GM10847 (cell line): Measurements from ENCODE around the gene NUP85.
A peak's percentile ranks its signal among the peaks of the same experiment; 100 is the strongest.

Experiments used
- POLR2A ChIP-seq: IDR thresholded peaks from 2 replicates; pipeline ENCODE4 v1.6.1; 2011; ENCODE audit not compliant: insufficient read length; ENCODE audit errors: extremely low read depth

Gene NUP85

DNA sequence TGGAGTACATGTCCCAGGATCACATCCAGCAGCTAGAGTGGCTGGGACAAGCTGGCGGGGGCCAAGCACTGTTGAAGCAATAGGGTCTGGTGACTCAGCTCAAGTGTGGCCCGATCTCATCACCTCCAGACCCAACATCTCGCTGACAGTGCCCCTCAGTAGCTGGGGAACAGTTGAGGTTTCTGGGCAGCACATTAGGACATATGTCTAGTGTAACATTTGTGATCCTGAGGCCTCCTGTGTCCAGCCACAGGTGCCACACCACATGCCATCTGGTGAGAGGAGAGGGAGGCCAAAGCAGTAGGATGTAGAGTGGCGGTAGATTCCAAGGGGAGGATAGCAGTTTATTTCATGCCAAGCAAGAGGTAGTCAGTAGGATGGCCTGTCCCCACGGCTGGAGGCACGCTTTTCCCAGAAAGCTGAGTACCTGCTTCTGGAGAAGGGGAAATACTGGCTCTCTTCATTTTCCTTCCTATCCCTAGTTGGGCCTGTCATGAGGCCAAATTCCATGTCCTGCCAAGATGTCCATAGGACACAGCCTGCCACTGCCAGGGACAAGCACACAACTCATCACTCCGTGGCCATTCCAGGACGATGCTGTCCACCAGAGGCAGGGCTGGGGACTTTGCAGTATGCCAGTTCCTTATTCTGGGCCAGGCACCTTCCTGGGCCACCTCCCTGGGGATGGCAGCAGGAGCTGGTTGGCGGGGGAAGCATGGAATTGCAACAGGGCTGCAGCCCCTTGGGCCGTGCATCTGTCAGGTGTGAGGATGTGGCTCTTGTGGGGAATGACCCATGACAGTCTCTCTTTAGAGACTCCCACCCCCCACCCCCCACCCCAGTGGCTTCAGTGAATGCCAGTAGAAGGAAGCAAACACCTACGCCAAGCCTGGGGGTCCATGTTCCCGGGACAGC, 31.9 kb downstream of the NUP85 start:
- peak; percentile 7 for TF ChIP-seq POLR2A

DNA sequence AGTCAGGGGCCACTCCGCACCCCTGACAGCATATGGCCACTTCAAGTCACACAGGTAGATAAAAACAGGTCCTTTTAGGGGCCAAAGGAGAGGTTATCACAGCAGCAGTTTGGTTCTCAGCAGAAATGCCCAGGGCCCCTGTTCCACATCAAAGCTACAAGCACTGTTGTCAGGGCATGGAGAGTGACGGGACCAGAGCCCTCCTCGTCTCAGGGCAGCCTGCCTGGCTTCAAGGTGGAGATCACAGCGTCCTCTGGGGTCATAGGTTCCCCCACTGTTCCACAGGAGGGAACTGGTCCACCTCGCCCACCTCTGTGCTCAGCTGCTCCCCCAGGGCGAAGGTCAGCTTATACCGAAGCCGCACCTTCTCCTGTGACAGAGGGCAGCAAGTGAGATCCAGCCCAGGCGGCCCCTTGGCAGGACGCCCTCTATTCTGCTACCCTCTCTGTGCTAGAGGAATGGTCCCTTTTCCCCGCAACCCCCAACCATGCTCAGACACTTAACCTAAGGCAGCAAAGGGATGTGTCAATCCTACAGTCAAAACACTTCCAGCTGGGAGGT, 32.6 kb downstream of the NUP85 start:
- no peak for TF ChIP-seq POLR2A

DNA sequence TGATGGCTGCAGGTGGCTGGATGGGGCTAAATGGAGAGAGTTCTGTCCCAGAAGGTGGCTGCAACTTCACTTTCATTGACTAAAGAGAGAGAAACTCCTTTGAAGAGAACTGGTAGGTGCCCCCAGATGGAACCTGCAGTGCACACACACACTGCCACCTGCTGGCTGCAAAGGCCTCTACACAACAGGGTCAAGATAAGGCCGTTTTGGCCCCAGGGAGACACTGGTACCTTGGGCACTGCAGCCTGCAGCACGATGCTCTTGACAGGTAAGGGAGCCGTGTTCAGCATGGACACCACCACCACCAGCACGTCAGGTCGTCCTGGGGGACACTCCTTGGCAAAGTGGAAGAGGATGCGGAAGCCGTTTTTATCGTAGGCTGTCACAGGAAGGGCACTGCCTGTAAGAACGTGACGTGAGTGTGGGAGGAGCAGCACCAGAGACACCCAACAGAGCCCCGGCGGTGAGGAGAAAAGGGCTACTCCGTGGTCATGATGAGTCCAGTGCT, 33.3 kb downstream of the NUP85 start:
- TF ChIP-seq POLR2A: no peak

DNA sequence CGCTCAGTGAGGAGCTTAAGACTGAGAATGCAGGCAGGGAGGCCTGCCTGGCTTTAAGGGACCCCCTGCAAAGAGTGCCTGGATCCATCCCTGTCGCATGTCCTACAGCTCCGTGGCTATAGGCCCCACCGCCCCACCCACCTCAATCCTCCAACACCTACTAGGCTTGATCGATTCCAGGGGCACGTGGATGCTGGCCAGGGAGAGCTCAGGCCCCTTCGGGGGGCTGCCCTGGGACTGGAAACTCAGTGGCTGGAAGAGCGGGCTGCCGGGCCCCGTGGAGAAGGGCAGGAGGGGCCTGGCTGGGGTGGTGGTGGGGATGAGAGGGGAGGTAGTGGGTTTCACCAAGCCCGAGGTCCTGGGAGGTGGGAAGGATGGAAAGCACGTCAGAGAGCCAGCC, 33.7 kb downstream of the NUP85 start:
- TF ChIP-seq POLR2A: no peak

DNA sequence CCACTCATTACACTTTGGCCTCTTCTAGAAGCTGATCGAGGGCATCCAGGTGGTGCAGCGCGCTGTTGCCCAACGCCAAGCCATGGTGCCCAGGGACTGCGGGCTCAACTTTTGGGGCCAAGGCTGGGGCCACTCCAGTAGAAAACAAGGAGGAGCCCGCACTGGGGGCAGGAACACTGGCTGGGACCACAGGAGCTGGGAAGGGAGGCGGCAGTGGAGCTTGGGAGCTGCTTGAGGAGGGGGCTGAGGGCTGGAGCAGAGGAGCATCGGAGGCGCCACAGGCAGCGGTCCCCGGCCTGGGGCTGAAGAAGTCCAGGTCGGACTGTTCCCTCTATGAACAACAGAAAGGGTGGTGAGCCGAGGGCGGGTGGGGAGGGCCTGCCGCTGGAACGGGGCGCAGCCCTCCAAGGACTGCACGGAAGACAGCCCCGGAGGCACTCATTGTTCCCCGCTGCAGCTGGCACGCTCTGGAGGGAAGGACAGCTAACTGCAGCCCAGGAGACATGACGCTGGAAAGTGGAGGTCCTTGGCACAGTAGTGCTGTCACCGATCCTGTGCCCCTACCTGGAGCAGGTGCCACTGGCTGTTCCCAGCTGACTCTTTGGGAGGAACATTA, 34.4 kb downstream of the NUP85 start:
- no peak for TF ChIP-seq POLR2A

DNA sequence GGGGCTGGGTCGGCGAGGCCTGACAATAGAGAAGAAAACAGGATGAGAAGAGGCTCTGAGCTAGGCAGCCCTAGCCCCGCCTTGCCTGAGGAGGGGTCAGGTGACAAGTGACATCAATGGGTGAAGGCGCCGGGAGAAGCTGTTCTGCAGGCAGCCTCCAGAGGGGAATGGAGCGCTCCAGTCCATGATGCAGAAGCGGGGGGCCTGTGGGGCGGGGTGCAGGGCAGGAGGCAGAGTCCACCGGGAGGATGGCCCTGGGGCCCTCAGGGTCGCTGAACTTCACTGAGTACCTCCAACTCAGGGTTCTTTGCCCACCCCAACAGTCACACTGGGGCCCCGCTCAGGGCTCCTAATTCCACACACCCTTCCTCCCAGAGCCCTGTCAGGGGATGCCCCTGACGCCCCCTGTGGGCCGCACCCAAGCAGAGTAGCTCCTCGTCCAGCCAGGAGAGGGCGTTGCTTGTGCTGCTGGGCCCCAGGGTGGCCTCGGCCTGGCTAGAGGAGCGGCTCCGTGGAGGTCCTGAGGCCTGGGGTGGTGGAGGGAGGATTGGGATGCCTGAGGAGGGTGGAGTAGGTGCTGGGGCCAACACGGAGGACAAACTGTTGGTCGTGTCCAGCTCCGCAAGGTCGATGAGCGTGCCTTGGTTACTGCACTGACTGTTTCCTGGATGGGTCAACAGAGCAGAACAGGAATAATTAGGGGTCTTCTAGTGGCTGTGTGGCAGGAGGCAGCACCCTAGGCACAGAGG, 35.1 kb downstream of the NUP85 start:
- no peak for TF ChIP-seq POLR2A

DNA sequence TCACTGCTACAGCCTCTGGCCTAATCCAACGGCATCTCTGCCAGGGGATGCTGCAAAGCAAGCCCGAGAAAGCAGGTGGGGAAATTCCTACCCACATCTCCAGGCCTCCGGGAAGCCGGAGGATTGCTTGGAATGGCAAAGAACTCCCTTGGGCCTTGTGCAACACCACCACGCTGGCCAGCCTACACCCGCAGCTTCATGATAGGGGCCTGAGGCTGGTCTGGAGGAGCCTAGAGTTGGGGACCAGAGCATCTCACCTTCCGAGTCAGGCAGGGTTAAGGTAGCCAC, 35.6 kb downstream of the NUP85 start:
- no peak for TF ChIP-seq POLR2A

DNA sequence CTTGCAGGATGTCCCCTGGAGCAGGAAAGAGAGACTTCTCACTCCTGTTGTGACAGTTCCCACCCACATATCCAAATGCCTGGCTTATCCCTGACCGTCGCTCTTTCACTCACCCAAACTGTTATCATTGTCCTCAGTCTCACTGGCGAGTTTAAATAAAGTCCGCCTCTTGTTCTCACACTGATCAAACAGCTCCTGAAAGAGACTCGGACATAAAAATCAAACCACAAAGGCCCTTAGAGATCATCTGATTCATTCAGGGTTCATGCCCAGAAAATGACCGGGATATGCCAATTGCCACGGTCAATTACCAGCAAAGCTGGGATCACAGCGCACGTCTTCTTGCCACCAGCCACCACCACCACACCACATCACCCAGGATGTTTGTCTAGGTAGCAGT, 36.0 kb downstream of the NUP85 start:
- TF ChIP-seq POLR2A: no peak

DNA sequence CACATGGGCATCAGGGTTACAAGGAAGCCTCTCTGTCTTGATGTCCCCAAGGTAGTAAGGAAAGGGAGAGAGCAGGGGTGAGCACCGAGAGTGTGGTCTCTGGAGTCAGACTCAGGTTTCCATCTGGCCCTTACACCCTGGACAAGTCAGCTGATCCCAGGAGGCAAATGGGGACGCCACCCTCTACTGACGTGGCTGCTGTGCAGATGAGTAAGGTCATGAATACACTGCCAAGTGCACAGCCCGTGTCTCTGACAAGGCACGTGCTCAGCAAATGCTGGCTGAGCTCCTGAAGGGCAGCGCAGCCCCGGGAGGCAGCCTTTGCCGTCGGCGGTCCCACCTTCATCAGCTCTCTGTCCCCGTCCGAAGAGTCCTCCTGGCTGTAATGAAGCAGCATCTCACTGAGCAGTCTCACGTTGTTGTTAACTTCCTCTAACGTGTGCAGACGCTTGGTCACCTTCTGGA, 36.5 kb downstream of the NUP85 start:
- no peak for TF ChIP-seq POLR2A

DNA sequence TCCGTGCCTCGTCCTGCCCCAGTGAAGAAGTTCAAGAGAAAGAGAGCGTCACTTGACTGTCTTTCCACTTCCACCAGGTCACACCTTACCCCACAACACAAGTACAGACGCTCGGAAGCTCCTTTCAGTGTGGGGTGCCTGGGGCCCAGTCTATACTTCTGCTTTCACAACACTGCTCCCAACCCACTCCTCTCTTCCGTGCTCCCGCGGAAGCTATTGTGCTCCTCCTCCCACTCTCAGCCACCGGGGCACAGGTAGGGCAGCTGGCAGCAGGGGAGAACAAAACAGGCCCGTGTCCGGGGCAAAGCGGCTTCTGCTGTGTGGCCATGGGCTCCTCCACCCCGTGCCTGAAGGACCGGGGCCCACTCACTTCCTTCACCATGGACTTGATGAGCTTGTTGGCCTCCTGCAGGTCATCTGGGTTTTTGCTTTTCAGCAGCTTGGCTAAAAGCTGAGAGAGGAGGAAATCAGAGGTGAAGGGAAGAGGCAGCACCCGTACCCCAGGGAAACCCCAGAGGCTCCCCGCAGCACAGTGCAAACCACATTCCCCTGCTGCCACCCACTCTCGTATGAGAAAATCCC, 37.1 kb downstream of the NUP85 start:
- no peak for TF ChIP-seq POLR2A

DNA sequence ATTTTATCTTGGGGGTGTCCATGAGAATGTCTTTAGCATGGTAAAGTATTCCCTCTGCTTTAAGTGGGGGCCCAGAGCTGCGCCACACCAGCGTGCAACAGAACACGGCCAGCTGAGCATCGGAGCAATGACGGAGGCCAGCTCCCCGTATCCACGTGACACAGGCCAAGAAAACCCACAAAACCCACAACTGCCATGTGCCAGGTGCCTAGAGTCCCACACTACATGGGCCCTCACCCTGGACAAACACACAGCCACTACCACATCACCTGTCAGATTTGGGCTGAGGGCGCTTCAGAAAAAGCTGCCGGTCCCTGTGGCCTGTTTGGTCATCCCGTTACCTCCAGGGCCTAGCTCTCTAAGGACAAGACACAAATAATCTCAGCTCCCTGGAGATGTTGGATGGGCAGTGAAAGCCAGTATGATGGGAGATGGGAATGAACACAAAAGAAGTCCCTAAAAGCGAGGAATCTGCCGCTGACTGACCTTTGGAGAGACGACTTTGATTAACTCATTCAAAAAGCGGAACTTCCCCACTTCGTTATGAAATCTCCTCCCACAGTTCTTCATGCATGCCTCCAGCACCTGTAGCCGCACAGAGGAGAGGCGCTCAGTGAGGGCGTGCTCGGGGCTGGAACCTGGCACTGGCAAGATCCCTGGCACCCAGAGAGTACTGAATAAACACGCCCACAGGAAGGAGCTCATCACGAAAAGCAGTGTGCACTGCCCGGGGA, 38.8 kb downstream of the NUP85 start:
- no peak for TF ChIP-seq POLR2A

DNA sequence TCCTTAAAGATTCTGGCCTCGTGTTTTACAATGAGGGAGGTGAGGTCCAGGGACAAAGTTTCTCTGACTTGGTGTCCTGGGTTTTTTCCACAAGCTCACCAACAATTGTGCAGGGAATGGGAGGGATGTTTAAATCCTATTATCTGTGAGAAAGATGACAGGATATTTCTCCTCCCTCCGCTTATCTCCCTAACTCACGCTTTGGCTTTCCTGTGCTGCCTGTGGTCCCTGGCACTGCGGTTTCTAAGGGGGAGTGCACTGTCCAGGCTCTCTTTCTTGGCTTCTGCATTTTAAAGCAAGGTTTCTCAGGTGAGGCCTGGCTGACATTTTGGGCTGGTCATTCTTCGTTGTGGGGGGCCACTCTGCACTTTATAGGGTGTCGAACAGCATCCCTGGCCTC, 39.5 kb downstream of the NUP85 start:
- TF ChIP-seq POLR2A: no peak

DNA sequence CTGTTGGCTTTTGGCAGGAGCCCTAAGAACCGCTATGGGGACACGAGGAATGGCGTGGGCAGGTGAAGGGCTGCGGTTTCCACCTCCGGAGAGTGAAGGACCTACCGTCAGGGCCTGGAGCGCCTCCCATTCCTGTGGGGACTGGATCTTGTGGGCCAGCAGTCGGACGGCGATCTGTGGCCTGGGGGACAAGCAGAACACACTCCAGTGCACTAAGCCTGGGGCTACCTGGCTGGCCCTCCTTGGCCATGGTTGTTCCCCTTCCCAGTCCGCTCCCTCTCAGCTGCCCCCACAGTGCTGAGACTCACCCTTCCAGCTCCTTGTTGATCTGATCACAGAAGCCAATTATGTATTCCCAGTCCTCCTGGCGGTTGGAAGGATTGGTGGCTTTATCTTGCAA, 40.9 kb downstream of the NUP85 start:
- no peak for TF ChIP-seq POLR2A

DNA sequence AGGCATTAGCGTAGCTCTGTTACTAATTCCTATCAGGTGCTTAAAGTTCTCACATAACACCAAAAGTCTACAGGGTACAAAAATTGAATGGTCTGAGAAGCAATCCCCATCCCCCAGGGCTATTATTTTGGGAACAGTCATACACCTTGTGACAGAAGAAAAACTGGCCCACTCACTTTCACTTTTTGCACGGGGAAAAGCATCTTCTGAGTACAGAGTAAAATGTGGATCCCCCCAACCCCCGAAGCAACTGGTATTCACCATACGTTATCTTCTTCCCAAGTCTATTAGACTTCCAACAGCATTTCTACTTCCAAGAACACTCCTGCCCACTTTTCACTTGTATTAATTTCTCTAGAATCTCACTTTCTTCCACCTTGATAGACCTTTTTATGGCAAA, 44.1 kb downstream of the NUP85 start:
- no peak for TF ChIP-seq POLR2A
